GM12891 (cell line): ENCODE results near the gene DUSP15.
A peak's percentile ranks its signal among the peaks of the same experiment; 100 is the strongest.

ENCODE experiments used
- DNase-seq: peaks from one replicate; pipeline ENCODE4 v3.0.0; 2011; ENCODE audit warnings: low spot score; ENCODE audit not compliant: insufficient read length
- FAIRE-seq: peaks from 2 replicates; lab custom pipeline; 2011; peaks lifted over from hg19 to GRCh38; lab: Jason Lieb, UNC
- PAX5 ChIP-seq: IDR thresholded peaks from 2 replicates; pipeline ENCODE4 v1.6.1; 2011; ENCODE audit warnings: low read length, moderate library complexity, mild to moderate bottlenecking; ENCODE audit not compliant: insufficient read depth, severe bottlenecking
- POLR2A ChIP-seq: IDR thresholded peaks from 2 replicates; pipeline ENCODE4 v1.6.1; 2011; ENCODE audit warnings: low read depth, low read length, control low read depth
- POLR2AphosphoS5 ChIP-seq: IDR thresholded peaks from 2 replicates; pipeline ENCODE4 v1.6.1; 2011; ENCODE audit warnings: low read depth, low read length, control low read depth
- POU2F2 ChIP-seq: IDR thresholded peaks from 2 replicates; pipeline ENCODE4 v1.6.1; 2011; ENCODE audit warnings: low read depth, mild to moderate bottlenecking, control low read depth, low read length, moderate library complexity
- SPI1 ChIP-seq: IDR thresholded peaks from 2 replicates; pipeline ENCODE4 v1.6.1; 2011; ENCODE audit warnings: low read depth, low read length, control low read depth
- TAF1 ChIP-seq: IDR thresholded peaks from 2 replicates; pipeline ENCODE4 v1.6.1; 2011; ENCODE audit warnings: low read depth, low read length, control low read depth

The DUSP15 gene

GRCh38 chr20:31861385-31862156, 8.8 kb downstream of the DUSP15 start:
- peak; percentile 85 for FAIRE-seq
- DNase-seq = peak; percentile 99
- TF ChIP-seq POU2F2 (no peak), TAF1 (no peak), POLR2A (no peak), POLR2AphosphoS5 (no peak), PAX5 (no peak), SPI1 (no peak)

DNA sequence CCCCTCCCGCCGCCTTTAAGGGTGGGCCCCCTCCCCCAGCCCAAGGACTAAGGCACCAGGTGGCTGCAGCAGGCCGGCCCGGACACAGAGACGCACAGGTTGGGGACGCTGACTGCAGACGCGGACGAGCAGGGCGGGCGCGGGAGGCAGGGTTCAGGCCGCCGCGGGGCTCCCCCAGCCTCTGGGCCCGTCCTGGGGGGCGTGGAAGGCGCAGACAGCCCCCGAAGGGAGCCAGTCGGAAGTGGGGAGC, 9.3 kb downstream of the DUSP15 start:
- TF ChIP-seq POU2F2 (no peak), POLR2AphosphoS5 (no peak), POLR2A (no peak), SPI1 (no peak), TAF1 (no peak), PAX5 (no peak)
- no peak for FAIRE-seq
- DNase-seq = no peak

GRCh38 chr20:31860390-31861134, 9.8 kb downstream of the DUSP15 start:
- TF ChIP-seq PAX5 (no peak), POLR2A (no peak), TAF1 (no peak), SPI1 (no peak), POU2F2 (no peak), POLR2AphosphoS5 (no peak)
- FAIRE-seq (no peak), DNase-seq (no peak)

DNA sequence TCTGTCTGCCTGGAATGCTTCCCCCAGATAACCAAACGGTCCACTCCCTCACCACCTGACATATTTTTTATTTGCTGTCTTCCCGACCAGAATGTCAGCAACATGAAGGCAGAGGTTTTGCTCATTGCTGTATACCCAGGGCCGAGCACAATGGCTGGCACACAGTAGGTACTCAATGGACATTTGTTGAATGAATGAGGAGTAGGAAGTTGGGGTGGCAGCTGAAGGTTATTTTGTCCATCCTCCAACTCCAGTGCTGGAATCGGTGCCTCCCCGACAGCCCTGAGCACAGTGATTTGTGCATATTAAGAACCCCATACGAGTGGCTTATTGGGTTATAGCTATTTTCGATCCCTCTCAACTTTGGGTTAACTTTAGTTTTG, 10.3 kb downstream of the DUSP15 start:
- TF ChIP-seq SPI1 (no peak), PAX5 (no peak), POU2F2 (no peak), TAF1 (no peak), POLR2A (no peak), POLR2AphosphoS5 (no peak)
- DNase-seq = no peak
- FAIRE-seq = no peak

DNA sequence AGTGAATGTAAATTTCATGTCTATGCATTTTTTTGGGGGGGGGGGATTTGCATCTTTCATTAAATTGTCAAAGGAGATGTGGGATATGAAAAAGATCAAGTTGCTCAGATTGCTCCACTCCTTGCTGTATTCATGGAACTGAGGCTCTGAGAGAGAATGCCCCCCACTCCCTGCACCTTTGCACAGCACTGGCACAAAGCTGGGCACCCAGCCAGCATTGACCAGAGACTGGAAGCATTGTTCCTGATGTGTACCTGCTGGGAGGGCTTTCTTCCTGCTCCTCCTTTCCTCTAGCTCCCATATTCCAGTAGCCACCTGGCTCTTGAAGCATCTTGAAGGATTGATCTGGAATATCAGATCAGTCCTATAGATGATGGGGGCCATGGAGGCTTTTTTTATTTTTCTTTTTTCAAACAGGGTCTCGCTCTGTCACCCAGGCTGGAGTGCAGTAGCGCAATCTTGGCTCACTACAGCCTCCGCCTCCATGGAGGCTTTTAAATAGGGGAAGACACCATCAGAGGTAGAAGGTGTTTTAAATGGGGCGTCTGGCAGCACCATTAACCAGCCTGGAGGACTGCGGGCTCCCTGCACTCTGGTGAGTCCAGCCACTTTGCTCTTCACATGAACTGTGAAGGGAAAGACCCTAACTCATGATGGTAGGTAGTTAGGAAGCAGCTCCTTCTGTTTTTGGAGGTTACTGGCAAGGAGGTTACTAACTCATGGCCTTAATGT, 10.9 kb downstream of the DUSP15 start:
- TF ChIP-seq POLR2A (no peak), SPI1 (no peak), POU2F2 (no peak), PAX5 (no peak), TAF1 (no peak), POLR2AphosphoS5 (no peak)
- DNase-seq (no peak), FAIRE-seq (no peak)

DNA sequence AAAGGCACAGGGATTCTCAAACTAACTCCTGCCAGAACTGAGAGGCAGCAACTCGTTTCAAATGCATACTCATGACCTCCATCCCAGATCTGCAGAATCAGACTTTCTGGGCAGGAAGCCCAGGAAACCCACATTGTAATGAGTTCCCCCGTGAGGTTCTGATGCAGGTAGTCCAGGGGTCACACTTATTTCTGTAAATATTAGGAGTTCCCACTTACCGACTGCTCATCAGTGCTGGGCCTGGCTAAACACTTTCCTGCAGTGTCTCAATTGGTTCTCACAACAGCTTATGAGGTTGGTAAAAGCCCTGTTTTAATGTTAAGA, 11.6 kb downstream of the DUSP15 start:
- TF ChIP-seq POLR2A (no peak), TAF1 (no peak), POU2F2 (no peak), SPI1 (no peak), POLR2AphosphoS5 (no peak), PAX5 (no peak)
- DNase-seq (no peak), FAIRE-seq (no peak)

DNA sequence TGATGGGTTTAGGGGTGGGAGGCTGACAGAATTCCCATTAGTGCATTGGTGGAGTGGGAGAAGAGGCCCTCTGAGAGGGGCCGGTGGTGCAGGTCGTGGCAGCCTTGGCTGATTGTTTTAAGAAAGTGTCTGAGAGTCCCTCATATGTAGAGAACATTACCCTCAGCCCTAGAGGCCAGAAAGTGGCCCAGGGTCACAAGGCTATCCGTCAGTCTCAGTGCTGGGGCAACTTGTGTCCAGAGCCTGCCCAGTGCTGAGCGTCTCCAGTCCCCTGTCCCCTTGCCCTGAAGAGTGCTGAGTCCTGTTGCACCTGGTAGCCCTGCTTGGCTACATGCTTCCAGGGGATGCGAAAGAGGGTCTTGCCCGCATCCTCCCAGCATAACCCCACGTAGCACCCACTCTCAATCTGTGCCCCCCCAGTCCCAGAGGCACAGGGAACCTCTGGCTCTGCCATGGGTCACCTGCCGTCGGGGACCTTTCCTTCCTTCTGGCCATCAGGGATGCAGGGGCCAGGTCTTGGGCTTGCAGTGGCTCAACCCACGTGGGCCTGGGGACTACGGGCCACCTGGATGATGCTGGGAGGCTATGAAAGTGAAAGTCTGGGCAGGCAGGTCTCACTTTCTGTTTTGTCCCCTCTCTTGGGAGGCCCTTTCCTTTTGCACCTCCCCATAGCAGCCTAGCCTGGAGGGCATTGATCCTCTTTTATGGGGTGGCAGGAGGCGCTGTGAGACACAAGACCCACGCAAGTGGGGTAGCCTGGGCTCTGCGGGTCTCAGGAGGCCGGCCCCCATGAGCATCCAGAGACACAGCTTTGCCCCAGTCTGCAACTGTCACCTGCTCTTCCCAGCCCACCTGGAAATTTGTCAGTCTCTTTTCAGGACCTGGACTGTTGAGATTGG, 12.2 kb downstream of the DUSP15 start:
- DNase-seq = peak; percentile 70
- TF ChIP-seq PAX5 (no peak), SPI1 (no peak), POU2F2 (no peak), TAF1 (no peak), POLR2A (no peak), POLR2AphosphoS5 (no peak)
- no peak for FAIRE-seq

GRCh38 chr20:31856516-31856915, 13.8 kb downstream of the DUSP15 start:
- DNase-seq (no peak), FAIRE-seq (no peak)
- TF ChIP-seq POLR2AphosphoS5 = no peak
- no peak for TF ChIP-seq TAF1
- TF ChIP-seq SPI1 = no peak

DNA sequence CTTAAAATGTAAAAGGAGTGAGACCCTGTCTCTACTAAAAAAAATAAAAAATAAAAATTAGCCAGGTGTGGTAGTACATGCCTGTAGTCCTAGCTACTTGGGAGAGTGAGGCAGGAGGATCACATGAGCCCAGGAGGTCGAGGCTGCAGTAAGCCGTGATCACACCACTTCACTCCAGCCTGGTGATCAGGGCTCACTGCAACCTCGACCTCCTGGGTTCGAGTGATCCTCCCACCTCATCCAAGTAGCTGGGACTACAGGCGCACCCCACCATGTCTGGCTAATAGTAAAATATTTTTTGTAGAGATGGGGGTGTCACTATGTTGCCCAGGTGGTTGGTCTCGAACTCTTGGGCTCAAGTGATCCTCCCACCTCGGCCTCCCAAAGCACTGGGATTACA, 16.8 kb downstream of the DUSP15 start:
- DNase-seq (no peak), FAIRE-seq (no peak)
- TF ChIP-seq PAX5 (no peak), POLR2AphosphoS5 (no peak), TAF1 (no peak), SPI1 (no peak), POLR2A (no peak)
